Measurements from ENCODE around the gene ERFL. TPM values are rescaled to one million over a fixed set of nuclear protein-coding genes. Genes with fewer than 3 reads are reported as not detected.

Gene ERFL
- total RNA-seq, 1 donor from 2014 or later: 0.49 TPM

GRCh38 chr19:41894350-41894749 is 33.9 kb downstream of the ERFL start:
- H3K4me1 ChIP-seq: no peaks in the 10 kb centered on the region
- TF ChIP-seq CTCF (IDR thresholded peaks at IDR 0.05) (no peak), POLR2AphosphoS5 (IDR thresholded peaks at IDR 0.05; ENCODE audit: insufficient read depth in 1 of 2, low read depth in 1 of 2) (no peak), POLR2A (IDR thresholded peaks at IDR 0.05) (no peak)
- no peak for DNase-seq (ENCODE audit: extremely low spot score in 2 of 2)
- H3K9me3 ChIP-seq: no peaks in the 10 kb centered on the region
- H3K4me3 ChIP-seq: no peak overlapping the region
- no peak overlapping the region for H3K27ac ChIP-seq
- intact Hi-C loops (cut with DNase I): no loop called here
- peaks cover 0 to 53% of the 10 kb centered on the region in 2 donors for H3K36me3 ChIP-seq
- no peaks in the 10 kb centered on the region for H3K27me3 ChIP-seq

GRCh38 chr19:41893899-41894298 is 34.4 kb downstream of the ERFL start:
- intact Hi-C loops (cut with DNase I): no loop called here
- DNase-seq (ENCODE audit: extremely low spot score in 2 of 2): no peak
- no peaks in the 10 kb centered on the region for H3K4me1 ChIP-seq

GRCh38 chr19:41892173-41892902 is 35.9 kb downstream of the ERFL start:
- peaks cover 0 to 41% of the 10 kb centered on the region in 2 donors for H3K36me3 ChIP-seq
- peaks cover 7% of the 10 kb centered on the region for H3K4me1 ChIP-seq
- no peak overlapping the region for H3K4me3 ChIP-seq
- no peaks in the 10 kb centered on the region for H3K27me3 ChIP-seq
- no peak overlapping the region for H3K27ac ChIP-seq
- DNase-seq (ENCODE audit: extremely low spot score in 2 of 2): no peak
- no peaks in the 10 kb centered on the region for H3K9me3 ChIP-seq
- TF ChIP-seq CTCF (IDR thresholded peaks at IDR 0.05): no peak
- no peak for TF ChIP-seq POLR2A (IDR thresholded peaks at IDR 0.05)
- no peak for TF ChIP-seq POLR2AphosphoS5 (IDR thresholded peaks at IDR 0.05; ENCODE audit: insufficient read depth in 1 of 2, low read depth in 1 of 2)
- intact Hi-C loops (cut with DNase I): no loop called here

More at GRCh38 chr19:41893899-41894298, 34.4 kb downstream of the ERFL start:
- no peak overlapping the region for H3K4me3 ChIP-seq
- H3K27me3 ChIP-seq: no peaks in the 10 kb centered on the region
- H3K36me3 ChIP-seq: peaks cover 0 to 55% of the 10 kb centered on the region in 2 donors
- no peaks in the 10 kb centered on the region for H3K9me3 ChIP-seq
- H3K27ac ChIP-seq: no peak overlapping the region
- TF ChIP-seq CTCF (IDR thresholded peaks at IDR 0.05): no peak
- no peak for TF ChIP-seq POLR2AphosphoS5 (IDR thresholded peaks at IDR 0.05; ENCODE audit: insufficient read depth in 1 of 2, low read depth in 1 of 2)
- TF ChIP-seq POLR2A (IDR thresholded peaks at IDR 0.05): no peak

- H3K4me3 ChIP-seq: no peak overlapping the region
- H3K9me3 ChIP-seq: no peaks in the 10 kb centered on the region
- intact Hi-C loops (cut with DNase I): no loop called here
- H3K4me1 ChIP-seq: peaks cover 22% of the 10 kb centered on the region
- no peak overlapping the region for H3K27ac ChIP-seq
- H3K27me3 ChIP-seq: no peaks in the 10 kb centered on the region
- peaks cover 0 to 32% of the 10 kb centered on the region in 2 donors for H3K36me3 ChIP-seq
- no peak for DNase-seq (ENCODE audit: extremely low spot score in 2 of 2)
- TF ChIP-seq POLR2AphosphoS5 (IDR thresholded peaks at IDR 0.05; ENCODE audit: insufficient read depth in 1 of 2, low read depth in 1 of 2) (no peak), POLR2A (IDR thresholded peaks at IDR 0.05) (no peak), CTCF (IDR thresholded peaks at IDR 0.05) (no peak)
Observed at GRCh38 chr19:41890936-41891335, 37.3 kb downstream of the ERFL start.

GRCh38 chr19:41889896-41890295 is 38.4 kb downstream of the ERFL start:
- H3K9me3 ChIP-seq: no peaks in the 10 kb centered on the region
- intact Hi-C loops (cut with DNase I): no loop called here
- no peaks in the 10 kb centered on the region for H3K27me3 ChIP-seq
- TF ChIP-seq CTCF (IDR thresholded peaks at IDR 0.05) (no peak), POLR2AphosphoS5 (IDR thresholded peaks at IDR 0.05; ENCODE audit: insufficient read depth in 1 of 2, low read depth in 1 of 2) (no peak), POLR2A (IDR thresholded peaks at IDR 0.05) (no peak)
- peaks cover 32% of the 10 kb centered on the region for H3K4me1 ChIP-seq
- no peak for DNase-seq (ENCODE audit: extremely low spot score in 2 of 2)
- no peak overlapping the region for H3K27ac ChIP-seq
- H3K36me3 ChIP-seq: peaks cover 0 to 22% of the 10 kb centered on the region in 2 donors
- H3K4me3 ChIP-seq: no peak overlapping the region
